Erythroblast (primary cell): ENCODE results near the gene BCKDK.

Experiments used
- DNase-seq, 2 experiments: peaks; one replicate each; lab custom pipeline; 2025; lab: John Stamatoyannopoulos, UW
- GATA1 ChIP-seq: IDR thresholded peaks from 2 replicates; pipeline ENCODE4 v1.6.1; 2011; ENCODE audit warnings: low read depth, mild to moderate bottlenecking, control low read depth, low read length, moderate library complexity
- POLR2A ChIP-seq: IDR thresholded peaks from 2 replicates; pipeline ENCODE4 v1.6.1; 2011; ENCODE audit warnings: mild to moderate bottlenecking, low read length

Gene BCKDK

DNA sequence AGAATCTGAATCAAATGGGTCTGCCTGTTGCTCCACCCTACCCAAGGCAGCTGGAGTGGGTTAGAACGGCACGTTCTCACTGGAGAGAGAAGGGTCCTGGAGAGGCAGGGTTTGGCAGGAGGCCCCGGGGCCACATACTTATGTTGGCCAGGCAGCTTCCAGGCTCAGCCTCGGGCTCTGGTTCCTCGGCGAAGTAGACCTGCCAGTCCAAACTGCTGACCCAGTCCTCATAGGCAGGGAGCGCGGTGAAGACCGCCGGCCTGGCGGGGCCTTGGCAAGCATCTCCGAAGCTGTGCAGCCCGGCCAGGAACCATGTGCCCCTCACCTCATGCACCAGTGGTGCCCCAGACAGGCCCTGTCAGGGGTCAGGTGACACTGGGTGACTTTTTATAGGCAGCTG is 24.2 kb upstream of the BCKDK start:
- TF ChIP-seq GATA1: no peak
- TF ChIP-seq POLR2A: no peak
- DNase-seq: no peak

DNA sequence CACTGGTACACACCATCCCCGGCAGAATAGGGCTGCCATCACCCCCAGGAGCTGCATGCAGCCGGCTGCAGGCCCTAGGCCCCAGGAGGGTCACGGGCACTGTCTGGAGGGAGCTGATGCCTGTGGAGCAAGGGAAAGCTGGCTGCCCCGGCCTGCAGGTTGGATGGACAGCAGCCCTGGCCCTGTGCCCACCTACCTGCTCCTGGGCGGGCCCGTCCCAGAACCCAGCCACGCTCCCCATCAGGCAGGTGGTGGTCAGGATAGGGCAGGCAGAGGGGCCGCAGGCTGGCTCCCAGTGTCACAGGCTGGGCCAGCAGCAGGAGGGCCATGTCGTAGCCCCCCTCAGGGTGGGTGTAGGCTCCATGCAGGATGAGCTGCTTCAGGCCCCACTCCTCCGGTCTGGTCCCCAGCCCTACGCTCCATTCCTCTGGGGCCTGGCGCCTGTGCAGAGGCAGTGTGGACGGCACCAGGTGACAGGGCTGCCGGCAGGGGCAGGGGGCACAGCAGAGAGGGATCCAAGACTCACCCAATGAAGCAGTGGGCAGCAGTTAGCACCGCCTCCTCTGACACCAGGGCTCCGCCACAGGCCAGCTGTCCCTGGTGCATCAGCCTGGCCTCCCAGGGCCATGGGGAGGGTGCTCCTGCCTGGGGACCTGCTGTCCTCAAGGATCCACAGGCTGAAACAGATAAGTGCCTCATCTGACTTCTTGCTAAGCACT is 23.4 kb upstream of the BCKDK start:
- TF ChIP-seq POLR2A (peak; percentile 4), GATA1 (no peak)
- no peak for DNase-seq

DNA sequence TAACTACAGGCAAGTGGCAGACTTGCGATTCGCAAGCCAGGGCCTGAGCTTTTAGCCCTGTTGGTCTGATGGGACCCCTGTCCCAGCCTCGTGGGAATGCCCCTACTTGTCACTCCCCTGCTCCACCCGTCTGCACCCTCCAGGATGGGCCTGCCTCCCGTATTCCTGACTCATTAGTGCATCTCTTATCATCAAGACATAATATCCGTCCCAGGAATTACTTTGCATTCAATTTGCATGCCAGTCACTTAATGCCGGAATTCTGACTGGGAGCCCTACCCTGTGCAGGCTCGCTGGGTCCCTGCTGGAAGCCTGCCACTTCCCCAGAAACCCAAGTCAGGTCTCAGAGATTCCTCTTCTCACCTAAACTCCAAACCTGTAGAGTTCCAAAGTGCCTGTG is 22.8 kb upstream of the BCKDK start:
- DNase-seq: no peak
- TF ChIP-seq POLR2A (no peak), GATA1 (no peak)

- no peak for TF ChIP-seq GATA1
- no peak for TF ChIP-seq POLR2A
- no peak for DNase-seq
Observed at GRCh38 chr16:31085873-31086628, 22.1 kb upstream of the BCKDK start.

DNA sequence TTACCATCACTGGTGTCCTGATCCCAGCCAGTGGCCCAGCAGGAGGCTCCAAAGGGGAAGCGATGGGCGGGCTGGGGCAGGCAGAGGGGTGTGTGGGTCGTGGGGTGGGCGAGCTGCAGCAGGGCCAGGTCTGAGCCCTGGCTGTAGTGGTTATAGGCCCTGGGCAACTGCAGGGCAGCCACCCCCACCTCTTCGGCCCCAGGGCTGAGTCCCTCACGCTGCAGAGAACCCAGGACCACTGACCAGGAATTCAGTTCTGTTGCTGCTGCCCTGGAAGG is 21.6 kb upstream of the BCKDK start:
- no peak for DNase-seq
- TF ChIP-seq GATA1 (no peak), POLR2A (no peak)

DNA sequence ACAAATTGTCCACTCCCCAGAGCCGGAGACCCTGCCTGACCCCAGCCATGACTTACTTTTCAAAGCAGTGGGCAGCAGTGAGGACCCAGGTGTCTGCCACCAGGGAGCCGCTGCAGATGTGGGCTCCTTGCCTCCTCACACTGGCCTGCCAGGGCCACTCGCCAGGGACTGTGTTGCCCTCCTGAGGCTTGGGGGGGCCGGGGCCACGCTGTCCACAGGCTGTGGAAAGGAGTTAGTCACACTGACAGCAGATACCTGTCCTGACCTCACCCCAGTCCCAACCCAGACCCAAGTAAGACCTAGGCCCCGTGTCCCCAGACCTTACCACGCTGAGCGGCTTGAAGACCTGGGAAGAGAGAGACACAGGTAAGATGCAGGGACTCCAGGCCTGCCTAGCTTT is 20.7 kb upstream of the BCKDK start:
- no peak for TF ChIP-seq GATA1
- no peak for TF ChIP-seq POLR2A
- DNase-seq: no peak

GRCh38 chr16:31087971-31088370 is 20.2 kb upstream of the BCKDK start:
- no peak for TF ChIP-seq POLR2A
- TF ChIP-seq GATA1: no peak

GRCh38 chr16:31088459-31089183 is 19.6 kb upstream of the BCKDK start, which contains the start of gene PRSS53:
PRSS53 (minus strand) TSS chr16:31088943; CDS start chr16:31088809, 134 bp downstream.
- no peak for DNase-seq
- TF ChIP-seq POLR2A (no peak), GATA1 (no peak)

More at GRCh38 chr16:31087971-31088370, 20.2 kb upstream of the BCKDK start:
- DNase-seq: no peak

DNA sequence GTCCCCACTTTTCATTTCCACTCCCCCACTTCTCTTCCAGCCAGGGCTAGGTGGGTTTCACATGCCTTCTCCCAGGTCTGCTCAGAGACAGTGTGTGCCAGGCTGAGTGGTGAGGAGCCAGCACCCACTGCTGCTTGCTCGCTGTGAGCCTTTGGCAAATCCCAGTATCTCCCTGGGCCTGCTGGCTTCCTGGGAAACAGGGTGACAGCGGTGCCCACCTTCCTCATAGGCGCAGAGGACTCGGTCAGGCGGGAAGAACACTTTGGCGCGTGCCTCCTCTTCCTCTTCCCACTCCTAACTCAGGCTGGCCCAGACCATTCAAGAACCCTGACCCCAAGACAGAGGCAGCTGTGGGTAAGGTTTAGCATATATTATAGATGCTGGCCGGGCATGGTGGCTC is 19.0 kb upstream of the BCKDK start:
- TF ChIP-seq GATA1 (no peak), POLR2A (no peak)
- no peak for DNase-seq

DNA sequence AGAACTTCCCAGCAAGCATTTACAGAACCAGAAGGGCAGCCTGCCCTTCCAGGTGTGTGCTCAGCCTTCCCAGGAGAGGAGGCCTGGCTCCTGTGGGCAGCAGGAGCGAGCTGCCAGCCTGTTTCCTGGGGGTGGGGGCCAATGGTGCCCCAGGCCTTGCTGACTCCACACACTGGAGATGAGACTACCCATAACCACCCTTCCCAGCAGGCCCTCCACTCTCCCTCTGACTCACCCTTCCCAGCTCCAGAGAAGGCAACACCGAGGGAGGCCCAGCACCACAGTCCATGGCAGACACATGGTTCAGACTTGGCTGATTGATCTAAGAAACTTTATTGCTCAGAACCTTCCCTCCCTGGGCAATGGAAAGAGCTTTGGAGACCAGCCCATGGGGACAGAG is 17.6 kb upstream of the BCKDK start:
- no peak for DNase-seq

DNA sequence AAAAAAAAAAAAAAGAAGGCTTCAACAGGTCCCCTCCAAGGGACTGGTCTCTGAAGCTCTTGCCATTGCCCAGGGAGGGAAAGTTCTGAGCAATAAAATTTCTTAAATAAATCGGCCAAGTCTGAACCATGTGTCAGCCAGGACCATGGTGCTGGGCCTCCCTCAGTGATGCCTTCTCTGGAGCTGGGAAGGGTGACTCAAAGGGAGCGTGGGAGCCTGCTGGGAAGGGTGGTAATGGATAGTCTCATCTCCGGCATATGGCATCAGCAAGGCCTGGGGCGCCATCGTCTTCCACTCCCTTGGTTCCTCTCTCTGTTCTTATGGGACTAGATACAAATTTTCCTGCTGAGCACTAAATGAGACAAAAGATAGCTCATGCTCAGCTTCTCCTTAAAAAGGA is 15.9 kb upstream of the BCKDK start:
- TF ChIP-seq GATA1 (no peak), POLR2A (no peak)
- DNase-seq: no peak

More for the DNA sequence above, 17.6 kb upstream of the BCKDK start:
- no peak for TF ChIP-seq GATA1

DNA sequence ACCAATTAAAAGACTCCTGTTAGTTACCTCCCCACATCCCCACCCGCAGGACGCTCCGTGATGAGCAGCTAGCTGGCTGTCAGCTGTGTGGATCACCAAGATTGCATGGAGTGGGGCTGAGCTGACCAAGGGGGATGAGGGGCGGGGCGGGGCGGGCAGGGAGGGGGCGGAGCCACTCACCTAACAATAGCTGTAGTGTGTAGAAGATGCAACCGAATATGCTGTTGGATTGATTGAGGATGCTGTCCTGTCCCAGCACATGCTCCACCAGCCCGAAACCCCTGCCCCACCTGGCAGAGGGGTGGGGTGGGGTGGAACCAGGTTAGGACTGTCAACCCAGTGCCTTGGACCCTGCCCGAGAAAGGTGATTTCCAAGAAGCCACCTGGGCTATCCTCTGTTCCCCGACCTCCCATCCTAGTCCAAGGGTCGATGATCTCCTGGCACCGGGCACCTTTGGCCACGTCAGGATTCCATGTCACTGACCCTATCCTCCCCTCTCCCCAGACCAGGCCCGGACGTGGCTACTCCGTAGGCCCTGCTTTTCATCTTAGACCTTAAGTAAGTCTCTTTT is 15.0 kb upstream of the BCKDK start:
- no peak for TF ChIP-seq POLR2A

GRCh38 chr16:31094088-31094423 is 14.1 kb upstream of the BCKDK start:
- TF ChIP-seq GATA1 (no peak), POLR2A (no peak)
- no peak for DNase-seq

More for the DNA sequence above, 15.0 kb upstream of the BCKDK start:
- DNase-seq: no peak
